HepG2 (cell line): ENCODE measurements around the gene TPX2. TPM values are rescaled to one million over a fixed set of nuclear protein-coding genes. Genes with fewer than 3 reads are reported as not detected.

Experiments
- AFF4 ChIP-seq: sonication (generic); formaldehyde crosslinking; IDR thresholded peaks from 2 replicates; pipeline ENCODE4 v1.4.0; 2020; ENCODE audit warnings: missing genetic modification reagents
- ARNT ChIP-seq: fragments of 450-650 bp; IDR thresholded peaks from 2 replicates; pipeline ENCODE4 v1.6.1; 2017
- ATF1 ChIP-seq: IDR thresholded peaks from 2 replicates; pipeline ENCODE4 v1.6.1; 2016; ENCODE audit warnings: mild to moderate bottlenecking, control low read depth
- FLYWCH1 ChIP-seq: sonication (generic); formaldehyde crosslinking; IDR thresholded peaks from 2 replicates; pipeline ENCODE4 v1.8.1; 2023; ENCODE audit warnings: mild to moderate bottlenecking, missing genetic modification reagents
- HDAC1 ChIP-seq: sonication (generic); formaldehyde crosslinking; IDR thresholded peaks from 2 replicates; pipeline ENCODE4 v1.5.1; 2020; ENCODE audit warnings: mild to moderate bottlenecking, missing genetic modification reagents
- KAT2B ChIP-seq: fragments of 150-350 bp; IDR thresholded peaks from 2 replicates; pipeline ENCODE4 v1.6.1; 2014; ENCODE audit warnings: low read depth, low read length, borderline replicate concordance
- PHF21A ChIP-seq: sonication (generic); formaldehyde crosslinking; IDR thresholded peaks from 2 replicates; pipeline ENCODE4 v1.5.0; 2020; ENCODE audit warnings: mild to moderate bottlenecking, missing genetic modification reagents
- RAD21 ChIP-seq: fragments of 450-650 bp; formaldehyde crosslinking; IDR thresholded peaks from 2 replicates; pipeline ENCODE4 v1.5.0; 2020; ENCODE audit warnings: mild to moderate bottlenecking
- SIN3B ChIP-seq: fragments of 150-350 bp; IDR thresholded peaks from 2 replicates; pipeline ENCODE4 v1.6.1; 2014; ENCODE audit warnings: low read length
- SMAD9 ChIP-seq: sonication (generic); formaldehyde crosslinking; IDR thresholded peaks from 2 replicates; pipeline ENCODE4 v1.5.1; 2020; ENCODE audit warnings: mild to moderate bottlenecking, missing genetic modification reagents
- ZBED4 ChIP-seq: sonication (generic); formaldehyde crosslinking; IDR thresholded peaks from 2 replicates; pipeline ENCODE4 v1.4.0; 2020; ENCODE audit warnings: missing genetic modification reagents, borderline replicate concordance
- ZBTB20 ChIP-seq: sonication (generic); formaldehyde crosslinking; IDR thresholded peaks from 2 replicates; pipeline ENCODE4 v1.8.1; 2023; ENCODE audit warnings: missing genetic modification reagents, low read depth, mild to moderate bottlenecking, borderline replicate concordance
- ZNF253 ChIP-seq: sonication (generic); formaldehyde crosslinking; IDR thresholded peaks from 2 replicates; pipeline ENCODE4 v1.8.0; 2022; ENCODE audit warnings: mild to moderate bottlenecking, missing genetic modification reagents, borderline replicate concordance
- ZNF501 ChIP-seq: sonication (generic); formaldehyde crosslinking; IDR thresholded peaks from 2 replicates; pipeline ENCODE4 v1.5.1; 2020; ENCODE audit warnings: mild to moderate bottlenecking, moderate library complexity, missing genetic modification reagents
- ZNF576 ChIP-seq: sonication (generic); formaldehyde crosslinking; IDR thresholded peaks from 2 replicates; pipeline ENCODE4 v1.4.0; 2020; ENCODE audit warnings: mild to moderate bottlenecking, missing genetic modification reagents
- ZNF790 ChIP-seq: sonication (generic); formaldehyde crosslinking; IDR thresholded peaks from 2 replicates; pipeline ENCODE4 v1.8.0; 2022; ENCODE audit warnings: missing genetic modification reagents, mild to moderate bottlenecking, borderline replicate concordance
- polyA plus RNA-seq, 8 experiments: library from polyadenylated mRNA; depleted of rRNA in 3 of 8; stranded (reverse) in 7 of 8; unstranded in 1 of 8; fragments of >200 nt; fragmentation: Illumina TruSeq in 4 of 8; extraction: Trizol in 4 of 8; gene quantifications; 2 replicates each; pipeline versions ENCODE4 v1.2.1 to v1.2.3, GENCODE V29; 2011 to 2016; ENCODE audit warnings: low read depth in 4 of 8, missing spikeins in 1 of 8, mixed read lengths in 1 of 8; ENCODE audit not compliant: insufficient read depth in 1 of 8
- total RNA-seq, 5 experiments: library from RNA; depleted of rRNA; stranded (reverse); fragments of >200 nt; fragmentation: Illumina TruSeq; extraction: Trizol; gene quantifications; 2 replicates each; pipeline ENCODE4 v1.2.3, GENCODE V29; 2016; ENCODE audit warnings: low read depth in 1 of 5
- TF ChIP-seq, protein P1 (sequence below): sonication (generic); formaldehyde crosslinking; IDR thresholded peaks from 2 replicates; pipeline ENCODE4 v1.4.0; 2020; ENCODE audit warnings: low read depth, missing genetic modification reagents

The TPX2 gene
- total and polyA plus RNA-seq, 2 of the 13 experiments (the other 11 are each of a cell fraction or from before 2014, with no cell fraction given): 34.3 to 124 TPM

DNA sequence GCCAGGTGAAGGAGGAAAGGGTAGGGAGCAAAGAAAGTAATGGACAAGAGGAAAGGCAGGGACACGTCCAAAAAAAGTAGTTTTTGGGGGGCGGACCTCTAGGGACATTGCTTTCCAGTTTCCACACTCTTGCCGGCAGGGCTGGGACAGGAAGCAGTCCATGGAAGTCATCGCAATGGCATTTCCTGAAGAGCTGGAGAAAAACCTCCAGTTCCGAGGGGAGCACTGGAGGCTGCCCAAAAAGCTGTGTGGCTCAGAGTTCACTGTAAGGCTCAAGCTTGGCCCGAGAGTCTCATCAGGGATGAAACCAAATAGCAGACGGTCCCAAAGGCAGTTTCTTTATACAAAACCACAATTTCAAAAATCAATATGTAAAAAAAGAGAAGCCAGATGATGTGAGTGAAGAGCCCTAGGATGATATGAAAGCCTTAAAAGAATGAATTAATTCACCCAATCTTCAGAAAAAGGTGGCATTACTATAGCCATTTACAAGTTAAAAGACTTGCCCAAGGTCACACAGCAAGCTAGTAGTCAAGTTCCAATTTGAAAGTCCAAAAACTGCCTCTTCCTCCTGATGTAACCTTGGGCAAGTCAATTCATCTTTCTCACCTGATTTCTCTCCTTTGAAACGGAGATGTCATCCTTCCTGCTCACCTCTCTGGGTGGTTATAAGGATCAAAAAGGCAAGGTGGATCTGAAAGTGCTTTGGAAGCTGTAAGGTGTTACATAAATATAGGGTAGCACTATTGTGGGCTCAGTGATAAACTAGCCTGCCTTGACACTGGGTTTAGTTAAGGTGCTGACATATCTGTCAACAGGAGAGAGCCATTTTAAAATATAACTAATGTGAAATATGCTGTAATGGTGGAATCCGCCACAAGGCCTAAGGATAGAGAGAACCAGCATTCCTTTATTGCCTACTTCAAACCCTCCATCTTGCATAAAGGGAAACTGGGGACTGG is 25.5 kb upstream of the TPX2 start (continued):
- TF ChIP-seq ZBED4 (CRISPR knock-in tag) (no peak), KAT2B (no peak), SMAD9 (no peak), AFF4 (CRISPR knock-in tag) (peak; percentile 3; the same call in 1 of the 2 replicates), SIN3B (no peak), ZBTB20 (CRISPR knock-in tag) (peak; percentile 13; the same call in 1 of the 2 replicates), PHF21A (CRISPR knock-in tag) (peak; percentile 67), ZNF253 (CRISPR knock-in tag) (no peak), ZNF576 (CRISPR knock-in tag) (no peak), HDAC1 (CRISPR knock-in tag) (peak; percentile 46; the same call in 1 of the 2 replicates), ZNF790 (CRISPR knock-in tag) (no peak), FLYWCH1 (CRISPR knock-in tag) (0 out of 2 replicates have a peak, but pooled peaks have one; percentile 23), ZNF501 (CRISPR knock-in tag) (0 out of 2 replicates have a peak, but pooled peaks have one; percentile 12), ATF1 (CRISPR knock-in tag) (no peak), RAD21 (CRISPR knock-in tag) (no peak), ARNT (no peak)
- TF ChIP-seq, protein P1, sequence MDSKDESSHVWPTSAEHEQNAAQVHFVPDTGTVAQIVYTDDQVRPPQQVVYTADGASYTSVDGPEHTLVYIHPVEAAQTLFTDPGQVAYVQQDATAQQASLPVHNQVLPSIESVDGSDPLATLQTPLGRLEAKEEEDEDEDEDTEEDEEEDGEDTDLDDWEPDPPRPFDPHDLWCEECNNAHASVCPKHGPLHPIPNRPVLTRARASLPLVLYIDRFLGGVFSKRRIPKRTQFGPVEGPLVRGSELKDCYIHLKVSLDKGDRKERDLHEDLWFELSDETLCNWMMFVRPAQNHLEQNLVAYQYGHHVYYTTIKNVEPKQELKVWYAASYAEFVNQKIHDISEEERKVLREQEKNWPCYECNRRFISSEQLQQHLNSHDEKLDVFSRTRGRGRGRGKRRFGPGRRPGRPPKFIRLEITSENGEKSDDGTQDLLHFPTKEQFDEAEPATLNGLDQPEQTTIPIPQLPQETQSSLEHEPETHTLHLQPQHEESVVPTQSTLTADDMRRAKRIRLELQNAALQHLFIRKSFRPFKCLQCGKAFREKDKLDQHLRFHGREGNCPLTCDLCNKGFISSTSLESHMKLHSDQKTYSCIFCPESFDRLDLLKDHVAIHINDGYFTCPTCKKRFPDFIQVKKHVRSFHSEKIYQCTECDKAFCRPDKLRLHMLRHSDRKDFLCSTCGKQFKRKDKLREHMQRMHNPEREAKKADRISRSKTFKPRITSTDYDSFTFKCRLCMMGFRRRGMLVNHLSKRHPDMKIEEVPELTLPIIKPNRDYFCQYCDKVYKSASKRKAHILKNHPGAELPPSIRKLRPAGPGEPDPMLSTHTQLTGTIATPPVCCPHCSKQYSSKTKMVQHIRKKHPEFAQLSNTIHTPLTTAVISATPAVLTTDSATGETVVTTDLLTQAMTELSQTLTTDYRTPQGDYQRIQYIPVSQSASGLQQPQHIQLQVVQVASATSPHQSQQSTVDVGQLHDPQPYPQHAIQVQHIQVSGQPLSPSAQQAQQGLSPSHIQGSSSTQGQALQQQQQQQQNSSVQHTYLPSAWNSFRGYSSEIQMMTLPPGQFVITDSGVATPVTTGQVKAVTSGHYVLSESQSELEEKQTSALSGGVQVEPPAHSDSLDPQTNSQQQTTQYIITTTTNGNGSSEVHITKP (CRISPR knock-in tag): peak; percentile 49; the same call in 1 of the 2 replicates
